ENCODE results near the gene BRD4.

Gene BRD4

DNA sequence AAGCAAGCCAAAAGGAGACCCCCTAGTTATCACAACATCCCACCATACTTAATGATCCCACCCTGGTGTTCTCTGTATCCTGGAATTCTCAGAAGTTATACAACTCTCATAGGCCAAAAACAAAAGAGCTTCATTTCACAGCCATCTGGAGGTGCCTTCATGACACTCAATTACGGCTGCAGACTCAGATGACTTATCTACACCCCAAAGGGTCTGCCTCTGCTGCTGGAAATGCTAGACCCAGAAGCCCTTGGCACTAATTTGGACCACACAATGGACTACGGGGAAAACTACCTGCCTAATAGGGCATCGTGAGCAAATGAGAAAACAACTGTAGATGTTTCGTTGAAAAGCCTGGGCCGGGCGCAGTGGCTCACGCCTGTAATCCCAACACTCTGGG lies 40.2 kb downstream of the BRD4 start:
- TF ChIP-seq, protein P1, sequence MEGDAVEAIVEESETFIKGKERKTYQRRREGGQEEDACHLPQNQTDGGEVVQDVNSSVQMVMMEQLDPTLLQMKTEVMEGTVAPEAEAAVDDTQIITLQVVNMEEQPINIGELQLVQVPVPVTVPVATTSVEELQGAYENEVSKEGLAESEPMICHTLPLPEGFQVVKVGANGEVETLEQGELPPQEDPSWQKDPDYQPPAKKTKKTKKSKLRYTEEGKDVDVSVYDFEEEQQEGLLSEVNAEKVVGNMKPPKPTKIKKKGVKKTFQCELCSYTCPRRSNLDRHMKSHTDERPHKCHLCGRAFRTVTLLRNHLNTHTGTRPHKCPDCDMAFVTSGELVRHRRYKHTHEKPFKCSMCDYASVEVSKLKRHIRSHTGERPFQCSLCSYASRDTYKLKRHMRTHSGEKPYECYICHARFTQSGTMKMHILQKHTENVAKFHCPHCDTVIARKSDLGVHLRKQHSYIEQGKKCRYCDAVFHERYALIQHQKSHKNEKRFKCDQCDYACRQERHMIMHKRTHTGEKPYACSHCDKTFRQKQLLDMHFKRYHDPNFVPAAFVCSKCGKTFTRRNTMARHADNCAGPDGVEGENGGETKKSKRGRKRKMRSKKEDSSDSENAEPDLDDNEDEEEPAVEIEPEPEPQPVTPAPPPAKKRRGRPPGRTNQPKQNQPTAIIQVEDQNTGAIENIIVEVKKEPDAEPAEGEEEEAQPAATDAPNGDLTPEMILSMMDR (IDR thresholded peaks at IDR 0.05; ENCODE audit: low read depth, low read length) = no peak
- no peak overlapping the region for H3K4me3 ChIP-seq (ENCODE audit: low read depth, low read length)

GRCh38 chr19:15291548-15292021 lies 40.8 kb downstream of the BRD4 start:
- H3K4me3 ChIP-seq (ENCODE audit: low read depth, low read length) = no peak overlapping the region
- TF ChIP-seq, protein P1 (IDR thresholded peaks at IDR 0.05; ENCODE audit: low read depth, low read length) = no peak

- TF ChIP-seq, protein P1 (IDR thresholded peaks at IDR 0.05; ENCODE audit: low read depth, low read length) = no peak
- no peak overlapping the region for H3K4me3 ChIP-seq (ENCODE audit: low read depth, low read length)
Measured at GRCh38 chr19:15291089-15291488, 41.2 kb downstream of the BRD4 start.

GRCh38 chr19:15290166-15290565 lies 42.2 kb downstream of the BRD4 start:
- no peak overlapping the region for H3K4me3 ChIP-seq (ENCODE audit: low read depth, low read length)
- TF ChIP-seq, protein P1 (IDR thresholded peaks at IDR 0.05; ENCODE audit: low read depth, low read length) = no peak

- no peak overlapping the region for H3K4me3 ChIP-seq (ENCODE audit: low read depth, low read length)
- TF ChIP-seq, protein P1 (IDR thresholded peaks at IDR 0.05; ENCODE audit: low read depth, low read length) = no peak
Measured at GRCh38 chr19:15289673-15290072, 42.7 kb downstream of the BRD4 start.

- TF ChIP-seq, protein P1 (IDR thresholded peaks at IDR 0.05; ENCODE audit: low read depth, low read length) = no peak
- no peak overlapping the region for H3K4me3 ChIP-seq (ENCODE audit: low read depth, low read length)
Measured at GRCh38 chr19:15288146-15288963, 44.0 kb downstream of the BRD4 start.

DNA sequence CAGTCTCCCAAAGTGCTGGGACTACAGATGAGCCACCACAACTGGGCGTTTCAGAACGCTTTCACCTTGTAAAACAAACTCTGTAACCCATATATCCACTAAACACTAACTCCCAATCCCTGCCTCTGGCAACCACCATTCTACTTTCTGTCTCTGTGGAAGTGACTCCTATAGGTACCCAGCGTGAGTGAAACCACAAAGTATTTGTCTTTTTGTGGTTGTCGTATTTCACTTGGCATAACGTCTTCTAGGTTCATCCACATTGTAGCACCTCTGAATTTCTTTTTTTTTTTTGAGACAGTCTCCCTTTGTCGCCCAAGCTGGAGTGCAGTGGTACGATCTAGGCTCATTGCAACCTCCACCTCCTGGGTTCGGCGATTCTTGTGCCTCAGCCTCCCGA lies 44.8 kb downstream of the BRD4 start:
- TF ChIP-seq, protein P1 (IDR thresholded peaks at IDR 0.05; ENCODE audit: low read depth, low read length) = no peak
- H3K4me3 ChIP-seq (ENCODE audit: low read depth, low read length) = no peak overlapping the region

All from WI38 (cell line).